ENCODE results near the gene GRIN2C. TPM values are rescaled to one million over a fixed set of nuclear protein-coding genes. Genes with fewer than 3 reads are reported as not detected.

GRIN2C gene
- total and polyA plus RNA-seq, 2 donors (not counting 3 experiments of a cell fraction or from before 2014, with no cell fraction given) = 0.04 to 0.60 TPM

GRCh38 chr17:74798239-74798707 is 61.4 kb downstream of the GRIN2C start:
- peak overlapping the region; percentile 21 for H3K27ac ChIP-seq (ENCODE audit: insufficient read depth, low read depth, low read length)
- DNase-seq (ENCODE audit: low read depth, low spot score) (peak; percentile 83), FAIRE-seq (peak; percentile 93)
- no peak overlapping the region for H3K4me2 ChIP-seq (ENCODE audit: insufficient read depth, low read length)
- no peaks in the 10 kb centered on the region for H3K27me3 ChIP-seq (ENCODE audit: control insufficient read depth in 2 of 2, insufficient read depth in 2 of 2, low read length in 2 of 2)
- H4K20me1 ChIP-seq (replicated peaks; ENCODE audit: control insufficient read depth, extremely low read depth, insufficient read depth, low read length) = no peaks in the 10 kb centered on the region
- H3K9me1 ChIP-seq (replicated peaks; ENCODE audit: control insufficient read depth, extremely low read depth, insufficient read depth, low read length) = no peaks in the 10 kb centered on the region
- no peaks in the 10 kb centered on the region for H3K9me3 ChIP-seq (replicated peaks; ENCODE audit: control insufficient read depth, insufficient read depth, low read length)
- H3K4me3 ChIP-seq (replicated peaks in 1 of 3; ENCODE audit: insufficient read depth in 1 of 3, low read depth in 1 of 3, low read length in 3 of 3) = no peak overlapping the region
- BruUV-seq (replicated peaks) = no TSS peak
- no peak overlapping the region for H2AFZ ChIP-seq (ENCODE audit: low read depth, low read length)
- H3K36me3 ChIP-seq (ENCODE audit: control insufficient read depth in 2 of 2, extremely low read depth in 1 of 2, insufficient read depth in 2 of 2, low read length in 2 of 2) = peaks cover 8 to 10% of the 10 kb centered on the region in 2 experiments
- POLR2A ChIA-PET = interaction anchor here (1.0 kb wide), 1 partner anchor 22 kb away, joined by 10 read pairs; the partner anchor contains the start of gene NAT9
- H3K4me1 ChIP-seq (ENCODE audit: control insufficient read depth, extremely low read depth, insufficient read depth, low read length) = peaks cover 24% of the 10 kb centered on the region
- no peaks in the 10 kb centered on the region for H3K79me2 ChIP-seq (ENCODE audit: control insufficient read depth, insufficient read depth, low read length)
- dilution Hi-C loops (cut with MboI; ENCODE audit: extremely low pct_ligation_motif_present, low sequenced_read_pairs) = no loop called here
- no peak overlapping the region for H3K9ac ChIP-seq (replicated peaks; ENCODE audit: extremely low read depth, insufficient read depth, low read length)
- intact Hi-C loops (cut with micrococcal nuclease) = loop anchor here (2.0 kb wide), 1 partner anchor 29 kb away; no protein-coding TSS in a partner anchor
- CTCF ChIA-PET = interaction anchor here (0.9 to 14.0 kb wide), 5 partner anchors 28 to 160 kb away, joined by 3 to 325 read pairs (median 5); partner anchors contain the start of gene GRIN2C
- TF ChIP-seq POLR2A (IDR thresholded peaks at IDR 0.05; ENCODE audit: low read depth, low read length) (no peak), MYC (IDR thresholded peaks at IDR 0.05; ENCODE audit: low read depth, low read length) (no peak), JUN (IDR thresholded peaks at IDR 0.05; ENCODE audit: borderline replicate concordance, insufficient read depth, insufficient read length, low read depth) (peak; percentile 58), GATA2 (IDR thresholded peaks at IDR 0.05; ENCODE audit: insufficient read depth, insufficient read length, low read depth, low read length) (peak; percentile 64), CTCF (IDR thresholded peaks at IDR 0.05; ENCODE audit: extremely low read depth in 1 of 2, insufficient read depth in 1 of 2, low read depth in 1 of 2, low read length in 2 of 2) (no peak), POLR2AphosphoS5 (IDR thresholded peaks at IDR 0.05; ENCODE audit: insufficient read depth, low read depth, low read length) (peak; percentile 59), MAX (IDR thresholded peaks at IDR 0.05; ENCODE audit: insufficient read depth, insufficient read length) (no peak), EZH2 (IDR thresholded peaks at IDR 0.05; ENCODE audit: borderline replicate concordance, low read depth, low read length, severe bottlenecking) (no peak), FOS (IDR thresholded peaks at IDR 0.05; ENCODE audit: borderline replicate concordance, insufficient read depth, low read length) (peak; percentile 93)
